Measurements from ENCODE around the gene TEDDM1. TPM values are rescaled to one million over a fixed set of nuclear protein-coding genes. Genes with fewer than 3 reads are reported as not detected.
"Not testable (repeated sequence)": the region's sequence is repeated elsewhere in the genome, so short reads cannot be mapped to it uniquely, and the experiment has no call there.

TEDDM1 gene
- total and polyA plus RNA-seq, 2 experiments from 2014 or later: not detected

GRCh38 chr1:182447660-182448059 lies 47.2 kb upstream of the TEDDM1 start (continued):
- TF ChIP-seq JUNB (IDR thresholded peaks at IDR 0.05; ENCODE audit: unreplicated experiment) (no peak), EZH2phosphoT487 (IDR thresholded peaks at IDR 0.05; ENCODE audit: unreplicated experiment) (no peak), POLR2AphosphoS5 (IDR thresholded peaks at IDR 0.05; ENCODE audit: low read depth) (no peak), ZNF114 (CRISPR knock-in tag; IDR thresholded peaks at IDR 0.05) (no peak), ZNF462 (CRISPR knock-in tag; IDR thresholded peaks at IDR 0.05) (no peak)

GRCh38 chr1:182447124-182447523 lies 46.7 kb upstream of the TEDDM1 start:
- ATAC-seq; H3K4me1 ChIP-seq (ENCODE audit: insufficient read depth); H3K27ac ChIP-seq (ENCODE audit: low read depth); H3K4me3 Mint-ChIP-seq; H3K4me2 ChIP-seq; H3K36me3 ChIP-seq (ENCODE audit: insufficient read depth); H3K9me3 Mint-ChIP-seq; H3K79me2 ChIP-seq (replicated peaks; ENCODE audit: insufficient read depth); H3K27ac Mint-ChIP-seq; H4K20me1 ChIP-seq (replicated peaks; ENCODE audit: insufficient read depth); H3K4me3 ChIP-seq; H3K36me3 Mint-ChIP-seq (ENCODE audit: low read depth); H3K27me3 ChIP-seq (ENCODE audit: insufficient read depth); H2AFZ ChIP-seq; H3K27me3 Mint-ChIP-seq (ENCODE audit: insufficient read depth, low read depth, poor library complexity); DNase-seq (ENCODE audit: low spot score); H3F3A ChIP-seq (replicated peaks; ENCODE audit: low read depth); H3K9me2 ChIP-seq (ENCODE audit: insufficient read depth): not testable (repeated sequence)
- H3K4me1 Mint-ChIP-seq: peaks cover 27% of the 10 kb centered on the region

Measured in GM23338 (cell line).